OCI-LY3 (cell line): ENCODE results near the gene APOL4.

Source experiments
- H2AFZ ChIP-seq: fragments of 200-600, 300-600 bp; shearing (Covaris generic); 2 replicates; pipeline ENCODE4 v1.6.0; 2014; ENCODE audit warnings: antibody characterized with exemption, low read depth, low read length
- H3K27ac ChIP-seq: fragments of 200-600, 300-600 bp; sonication (generic); 2 replicates; pipeline ENCODE4 v1.5.1; 2014; ENCODE audit warnings: mild to moderate bottlenecking, low read length, moderate library complexity, mixed read lengths
- H3K27me3 ChIP-seq: fragments of 200-600, 300-600 bp; sonication (generic); 2 replicates; pipeline ENCODE4 v1.6.1; 2014; ENCODE audit warnings: low read depth, low read length, mixed read lengths
- H3K36me3 ChIP-seq: fragments of 200-600, 300-600 bp; sonication (generic); replicated peaks from 2 replicates; pipeline ENCODE3; 2014; ENCODE audit warnings: low read depth, low read length, mixed read lengths
- H3K4me1 ChIP-seq: fragments of 300-600, 200-600 bp; sonication (generic); 2 replicates; pipeline ENCODE4 v1.6.1; 2014; ENCODE audit warnings: low read length, mixed read lengths
- H3K4me2 ChIP-seq: fragments of 200-600, 300-600 bp; sonication (generic); 2 replicates; pipeline ENCODE4 v1.6.1; 2014; ENCODE audit warnings: low read length, mixed read lengths
- H3K4me3 ChIP-seq: fragments of 300-600, 200-600 bp; sonication (generic); 2 replicates; pipeline ENCODE4 v1.5.1; 2014; ENCODE audit warnings: antibody characterized with exemption, mild to moderate bottlenecking, low read length, moderate library complexity
- H3K79me2 ChIP-seq: fragments of 300-600, 200-600 bp; shearing (Covaris generic); 2 replicates; pipeline ENCODE4 v1.6.1; 2014; ENCODE audit warnings: mild to moderate bottlenecking, low read length, mixed read lengths
- H3K9ac ChIP-seq: fragments of 300-600, 200-600 bp; shearing (Covaris generic); 2 replicates; pipeline ENCODE4 v1.6.0; 2014; ENCODE audit warnings: mild to moderate bottlenecking, low read length, moderate library complexity
- H3K9me3 ChIP-seq: fragments of 200-600, 300-600 bp; shearing (Covaris generic); 2 replicates; pipeline ENCODE4 v1.6.1; 2014; ENCODE audit warnings: low read length, mixed read lengths; ENCODE audit not compliant: insufficient read depth
- H4K20me1 ChIP-seq: fragments of 200-600, 300-600 bp; sonication (generic); 2 replicates; pipeline ENCODE4 v1.6.1; 2016; ENCODE audit warnings: low read length, mixed read lengths; ENCODE audit not compliant: insufficient read depth
- EZH2phosphoT487 ChIP-seq: fragments of 200-600 bp; shearing (Covaris generic); IDR thresholded peaks from 2 replicates; pipeline ENCODE4 v1.6.1; 2018; ENCODE audit warnings: antibody characterized with exemption, mixed run types, low read depth
- TF ChIP-seq, protein P1 (sequence below): fragments of 200-600, 300-600 bp; sonication (generic); IDR thresholded peaks from 2 replicates; pipeline ENCODE4 v1.5.1; 2014; ENCODE audit warnings: antibody characterized with exemption, low read length, low read depth

APOL4 gene

DNA sequence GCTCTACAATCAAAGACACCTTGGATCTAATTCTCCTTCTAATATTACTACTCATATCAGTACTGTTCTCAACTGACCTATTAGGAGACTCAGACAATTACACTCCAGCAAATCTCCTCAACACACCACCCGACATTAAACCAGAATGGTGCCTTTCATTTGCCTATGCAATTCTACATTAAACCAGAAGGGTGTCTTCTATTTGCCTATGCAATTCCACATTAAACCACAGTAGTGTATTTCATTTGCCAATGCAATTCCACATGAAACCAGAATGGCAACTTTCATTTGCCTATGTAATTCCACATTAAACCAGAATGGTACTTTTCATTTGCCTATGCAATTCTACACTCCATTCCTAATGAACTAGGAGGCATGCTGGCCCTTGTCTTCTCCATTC is 25.7 kb downstream of the APOL4 start:
- H3K9me3 ChIP-seq, result no peaks in the 10 kb centered on the region
- no peak for TF ChIP-seq EZH2phosphoT487
- H3K4me1 ChIP-seq, result peaks cover 2% of the 10 kb centered on the region; the same call in 1 of the 2 replicates
- H3K9ac ChIP-seq, result no peak overlapping the region
- no peak overlapping the region for H3K4me3 ChIP-seq
- no peak overlapping the region for H3K4me2 ChIP-seq
- no peaks in the 10 kb centered on the region for H3K79me2 ChIP-seq
- H4K20me1 ChIP-seq, result no peaks in the 10 kb centered on the region
- no peaks in the 10 kb centered on the region for H3K36me3 ChIP-seq
- H3K27ac ChIP-seq, result no peak overlapping the region
- peaks cover 5% of the 10 kb centered on the region; the same call in 1 of the 2 replicates for H3K27me3 ChIP-seq
- H2AFZ ChIP-seq, result no peak overlapping the region

DNA sequence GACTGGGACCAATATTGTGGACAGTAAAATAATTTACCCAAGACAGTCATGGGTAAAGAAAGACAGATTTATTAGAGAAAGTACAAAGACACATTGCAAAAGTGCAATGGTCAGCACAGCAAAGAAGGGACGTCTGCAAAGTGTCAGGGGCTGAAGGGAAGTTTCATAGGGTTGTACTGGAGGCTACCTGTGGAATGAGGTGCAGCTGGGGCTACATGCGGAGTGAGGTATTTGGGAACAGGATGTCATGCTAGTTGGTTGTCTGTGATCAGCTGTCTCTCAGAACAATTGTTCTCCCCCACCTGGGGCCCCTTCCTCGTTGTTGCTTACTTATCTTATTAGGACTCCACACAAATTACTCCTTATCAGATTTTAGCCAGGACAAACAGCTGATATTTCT is 29.7 kb downstream of the APOL4 start:
- Histone ChIP-seq H3K79me2 (no peaks in the 10 kb centered on the region), H3K9me3 (peaks cover 8% of the 10 kb centered on the region; the same call in 1 of the 2 replicates), H3K27me3 (peaks cover 3% of the 10 kb centered on the region; the same call in 1 of the 2 replicates), H3K36me3 (no peaks in the 10 kb centered on the region), H3K27ac (no peak overlapping the region), H4K20me1 (no peaks in the 10 kb centered on the region), H2AFZ (no peak overlapping the region), H3K4me3 (no peak overlapping the region), H3K4me1 (no peaks in the 10 kb centered on the region), H3K9ac (no peak overlapping the region), H3K4me2 (no peak overlapping the region)
- TF ChIP-seq, protein P1, sequence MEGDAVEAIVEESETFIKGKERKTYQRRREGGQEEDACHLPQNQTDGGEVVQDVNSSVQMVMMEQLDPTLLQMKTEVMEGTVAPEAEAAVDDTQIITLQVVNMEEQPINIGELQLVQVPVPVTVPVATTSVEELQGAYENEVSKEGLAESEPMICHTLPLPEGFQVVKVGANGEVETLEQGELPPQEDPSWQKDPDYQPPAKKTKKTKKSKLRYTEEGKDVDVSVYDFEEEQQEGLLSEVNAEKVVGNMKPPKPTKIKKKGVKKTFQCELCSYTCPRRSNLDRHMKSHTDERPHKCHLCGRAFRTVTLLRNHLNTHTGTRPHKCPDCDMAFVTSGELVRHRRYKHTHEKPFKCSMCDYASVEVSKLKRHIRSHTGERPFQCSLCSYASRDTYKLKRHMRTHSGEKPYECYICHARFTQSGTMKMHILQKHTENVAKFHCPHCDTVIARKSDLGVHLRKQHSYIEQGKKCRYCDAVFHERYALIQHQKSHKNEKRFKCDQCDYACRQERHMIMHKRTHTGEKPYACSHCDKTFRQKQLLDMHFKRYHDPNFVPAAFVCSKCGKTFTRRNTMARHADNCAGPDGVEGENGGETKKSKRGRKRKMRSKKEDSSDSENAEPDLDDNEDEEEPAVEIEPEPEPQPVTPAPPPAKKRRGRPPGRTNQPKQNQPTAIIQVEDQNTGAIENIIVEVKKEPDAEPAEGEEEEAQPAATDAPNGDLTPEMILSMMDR, result no peak
- no peak for TF ChIP-seq EZH2phosphoT487

DNA sequence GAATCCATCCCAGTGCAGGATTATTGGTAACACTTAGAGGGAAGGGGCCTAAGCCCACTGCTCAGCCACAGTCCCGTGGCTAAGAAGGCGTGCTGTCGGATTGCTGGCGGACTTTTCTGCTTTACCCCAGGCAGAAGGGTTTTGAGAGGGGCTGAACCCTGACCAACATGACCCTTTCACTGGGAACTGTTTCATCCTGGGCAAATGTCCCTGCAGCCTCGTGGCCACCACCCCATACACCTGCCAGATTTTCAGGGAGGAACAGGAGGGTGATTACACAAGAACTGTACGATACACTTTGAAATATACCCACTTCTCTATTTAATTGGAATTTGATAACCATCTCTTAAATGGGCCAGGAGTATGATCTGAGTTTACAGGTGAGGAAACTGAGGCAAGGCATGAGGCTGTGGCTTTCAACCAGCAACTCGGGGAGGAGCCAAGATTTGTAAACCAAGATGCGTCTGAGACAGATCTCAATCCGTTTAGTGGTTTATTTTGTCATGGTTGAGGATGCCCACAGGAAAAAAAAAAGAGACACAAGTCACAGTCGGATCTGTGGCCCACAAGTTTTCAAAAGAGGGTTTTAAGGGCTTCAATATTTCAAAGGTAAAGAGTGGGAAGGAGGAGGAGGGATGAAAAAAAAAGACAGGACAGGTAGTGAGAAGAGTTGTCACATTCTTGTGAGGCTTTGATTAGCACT is 34.9 kb downstream of the APOL4 start:
- Histone ChIP-seq H2AFZ (no peak overlapping the region), H3K9me3 (peaks cover 8% of the 10 kb centered on the region; the same call in 1 of the 2 replicates), H3K36me3 (no peaks in the 10 kb centered on the region), H3K79me2 (no peaks in the 10 kb centered on the region), H3K4me3 (no peak overlapping the region), H3K27me3 (no peaks in the 10 kb centered on the region; the same call in 1 of the 2 replicates), H3K4me1 (peaks cover 37% of the 10 kb centered on the region), H3K27ac (no peak overlapping the region), H3K9ac (no peak overlapping the region), H4K20me1 (no peaks in the 10 kb centered on the region), H3K4me2 (no peak overlapping the region)
- no peak for TF ChIP-seq EZH2phosphoT487
- TF ChIP-seq, protein P1, result no peak

DNA sequence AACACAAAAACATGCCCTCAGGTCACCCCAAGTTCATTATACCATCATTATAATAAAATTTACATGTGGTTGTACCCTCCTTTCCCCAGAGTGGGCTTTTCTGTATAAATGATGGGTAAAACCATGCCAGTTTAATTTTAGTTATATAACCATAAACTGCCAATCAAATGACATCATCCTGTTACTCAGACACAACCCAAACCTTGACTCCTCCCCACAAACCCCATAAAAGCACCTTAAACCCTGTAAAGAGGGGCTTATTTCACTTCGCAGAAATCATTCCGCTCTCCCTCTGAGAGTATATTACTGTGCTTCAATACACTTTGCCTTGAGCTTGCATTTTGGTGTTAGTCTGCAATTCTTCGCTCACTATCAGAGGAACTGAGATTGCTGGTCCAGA is 35.5 kb downstream of the APOL4 start:
- Histone ChIP-seq H2AFZ (no peak overlapping the region), H3K36me3 (no peaks in the 10 kb centered on the region), H3K4me1 (peaks cover 43% of the 10 kb centered on the region), H3K9ac (no peak overlapping the region), H3K79me2 (no peaks in the 10 kb centered on the region), H4K20me1 (no peaks in the 10 kb centered on the region), H3K4me2 (no peak overlapping the region), H3K4me3 (no peak overlapping the region), H3K27ac (no peak overlapping the region), H3K9me3 (peaks cover 8% of the 10 kb centered on the region; the same call in 1 of the 2 replicates), H3K27me3 (no peaks in the 10 kb centered on the region; the same call in 1 of the 2 replicates)
- no peak for TF ChIP-seq EZH2phosphoT487
- TF ChIP-seq, protein P1, result no peak
